Astrocyte (in vitro differentiated cells and primary cell): Measurements from ENCODE around the gene DGKQ. TPM values are rescaled to one million over a fixed set of nuclear protein-coding genes. Genes with fewer than 3 reads are reported as not detected.

ENCODE experiments used
- DNase-seq: peaks from one replicate; pipeline ENCODE4 v3.0.0-alpha.2; 2010; ENCODE audit warnings: low read depth
- FAIRE-seq: peaks from 2 replicates; lab custom pipeline; 2011; peaks lifted over from hg19 to GRCh38; lab: Jason Lieb, UNC
- H2AFZ ChIP-seq: 2 replicates; pipeline ENCODE4 v1.6.0; 2012; ENCODE audit warnings: low read depth, low read length, inconsistent platforms
- H3K27ac ChIP-seq: 2 replicates; pipeline ENCODE4 v1.5.1; 2011; ENCODE audit warnings: low read depth, low read length, inconsistent platforms
- H3K27me3 ChIP-seq: 2 replicates; pipeline ENCODE4 v1.6.0; 2011; ENCODE audit warnings: low read length, inconsistent platforms; ENCODE audit not compliant: insufficient read depth
- H3K36me3 ChIP-seq: 2 replicates; pipeline ENCODE4 v1.5.1; 2011; ENCODE audit warnings: low read length, inconsistent platforms; ENCODE audit not compliant: insufficient read depth
- H3K4me1 ChIP-seq: 2 replicates; pipeline ENCODE4 v1.5.1; 2011; ENCODE audit warnings: low read length, inconsistent platforms; ENCODE audit not compliant: insufficient read depth
- H3K4me2 ChIP-seq: 2 replicates; pipeline ENCODE4 v1.6.0; 2012; ENCODE audit warnings: low read length, inconsistent platforms
- H3K4me3 ChIP-seq: 2 replicates; pipeline ENCODE4 v1.5.1; 2011; ENCODE audit warnings: low read depth, mild to moderate bottlenecking, low read length, inconsistent platforms; ENCODE audit not compliant: insufficient read depth
- H3K79me2 ChIP-seq: 2 replicates; pipeline ENCODE4 v1.6.0; 2012; ENCODE audit warnings: mild to moderate bottlenecking, low read length, inconsistent platforms; ENCODE audit not compliant: insufficient read depth
- H3K9ac ChIP-seq: 2 replicates; pipeline ENCODE4 v1.6.0; 2012; ENCODE audit warnings: mild to moderate bottlenecking, low read length, inconsistent platforms
- H3K9me3 ChIP-seq: 2 replicates; pipeline ENCODE4 v1.5.1; 2012; ENCODE audit warnings: low read depth, mild to moderate bottlenecking, low read length, inconsistent platforms; ENCODE audit not compliant: insufficient read depth
- H4K20me1 ChIP-seq: 2 replicates; pipeline ENCODE4 v1.6.0; 2012; ENCODE audit warnings: low read length, inconsistent platforms; ENCODE audit not compliant: insufficient read depth
- H3K27ac Mint-ChIP-seq: one replicate; pipeline ENCODE4 v1.8.0; 2021; ENCODE audit warnings: mild to moderate bottlenecking, mixed read lengths; ENCODE audit not compliant: unreplicated experiment
- H3K27me3 Mint-ChIP-seq: one replicate; pipeline ENCODE4 v1.8.0; 2021; ENCODE audit warnings: low read depth, mixed read lengths; ENCODE audit not compliant: unreplicated experiment
- H3K36me3 Mint-ChIP-seq: one replicate; pipeline ENCODE4 v1.8.0; 2021; ENCODE audit warnings: low read depth, mixed read lengths; ENCODE audit not compliant: unreplicated experiment
- H3K4me1 Mint-ChIP-seq: one replicate; pipeline ENCODE4 v1.8.0; 2021; ENCODE audit warnings: low read depth, mixed read lengths; ENCODE audit not compliant: unreplicated experiment
- H3K4me3 Mint-ChIP-seq: one replicate; pipeline ENCODE4 v1.8.0; 2021; ENCODE audit warnings: mild to moderate bottlenecking, moderate library complexity, mixed read lengths; ENCODE audit not compliant: unreplicated experiment
- H3K9me3 Mint-ChIP-seq: one replicate; pipeline ENCODE4 v1.8.0; 2021; ENCODE audit warnings: mild to moderate bottlenecking, mixed read lengths; ENCODE audit not compliant: unreplicated experiment
- EZH2 ChIP-seq: IDR thresholded peaks from 2 replicates; pipeline ENCODE4 v1.6.1; 2012; ENCODE audit warnings: mild to moderate bottlenecking, low read length, inconsistent platforms; ENCODE audit not compliant: insufficient read depth
- total RNA-seq: library from RNA; stranded (reverse); gene quantifications from 2 replicates; pipeline ENCODE4 v1.2.1, GENCODE V29; 2021
- TF ChIP-seq, protein P1 (sequence below): IDR thresholded peaks from 2 replicates; pipeline ENCODE4 v1.5.1; 2011; ENCODE audit warnings: low read depth, mild to moderate bottlenecking, inconsistent platforms, low read length, moderate library complexity; ENCODE audit not compliant: insufficient read depth

The DGKQ gene
- total RNA-seq, 1 donor from 2014 or later = 19.0 TPM

DNA sequence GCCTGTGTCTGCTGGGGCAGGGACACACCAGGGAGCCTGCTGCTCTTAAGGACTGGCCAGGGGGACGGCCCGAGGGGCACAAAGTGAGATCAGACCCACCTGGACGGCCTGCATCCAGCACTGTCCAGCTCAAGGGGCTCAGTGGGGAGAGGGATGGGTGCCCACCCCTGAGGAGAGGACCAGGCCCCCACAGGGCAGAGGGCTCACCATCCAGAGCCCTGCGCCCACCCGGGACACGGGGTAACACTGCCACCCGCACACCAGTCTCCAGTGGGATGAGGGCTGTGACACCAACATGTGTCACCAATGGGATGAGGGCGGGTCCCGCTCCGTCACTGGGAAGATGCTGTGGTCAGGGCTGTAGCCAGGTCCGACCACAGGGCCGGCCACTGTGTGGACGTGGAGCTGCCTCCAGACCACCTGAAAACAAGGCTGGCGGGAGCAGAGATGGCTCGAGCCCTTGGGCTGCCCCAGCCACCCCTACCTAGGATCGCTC is 13.2 kb downstream of the DGKQ start:
- Histone ChIP-seq H3K4me1 (no peaks in the 10 kb centered on the region), H3K36me3 (no peaks in the 10 kb centered on the region), H3K9me3 (no peaks in the 10 kb centered on the region), H3K27ac (no peak overlapping the region), H3K4me2 (no peak overlapping the region), H3K4me3 (no peak overlapping the region), H2AFZ (no peak overlapping the region), H3K79me2 (no peaks in the 10 kb centered on the region), H4K20me1 (no peaks in the 10 kb centered on the region), H3K9ac (no peak overlapping the region), H3K27me3 (no peaks in the 10 kb centered on the region)
- Mint-ChIP-seq H3K4me1 (no peaks in the 10 kb centered on the region), H3K36me3 (peaks cover 2% of the 10 kb centered on the region), H3K27me3 (no peaks in the 10 kb centered on the region), H3K4me3 (no peak overlapping the region), H3K9me3 (no peaks in the 10 kb centered on the region), H3K27ac (no peak overlapping the region)
- no peak for FAIRE-seq
- no peak for DNase-seq
- TF ChIP-seq, protein P1, sequence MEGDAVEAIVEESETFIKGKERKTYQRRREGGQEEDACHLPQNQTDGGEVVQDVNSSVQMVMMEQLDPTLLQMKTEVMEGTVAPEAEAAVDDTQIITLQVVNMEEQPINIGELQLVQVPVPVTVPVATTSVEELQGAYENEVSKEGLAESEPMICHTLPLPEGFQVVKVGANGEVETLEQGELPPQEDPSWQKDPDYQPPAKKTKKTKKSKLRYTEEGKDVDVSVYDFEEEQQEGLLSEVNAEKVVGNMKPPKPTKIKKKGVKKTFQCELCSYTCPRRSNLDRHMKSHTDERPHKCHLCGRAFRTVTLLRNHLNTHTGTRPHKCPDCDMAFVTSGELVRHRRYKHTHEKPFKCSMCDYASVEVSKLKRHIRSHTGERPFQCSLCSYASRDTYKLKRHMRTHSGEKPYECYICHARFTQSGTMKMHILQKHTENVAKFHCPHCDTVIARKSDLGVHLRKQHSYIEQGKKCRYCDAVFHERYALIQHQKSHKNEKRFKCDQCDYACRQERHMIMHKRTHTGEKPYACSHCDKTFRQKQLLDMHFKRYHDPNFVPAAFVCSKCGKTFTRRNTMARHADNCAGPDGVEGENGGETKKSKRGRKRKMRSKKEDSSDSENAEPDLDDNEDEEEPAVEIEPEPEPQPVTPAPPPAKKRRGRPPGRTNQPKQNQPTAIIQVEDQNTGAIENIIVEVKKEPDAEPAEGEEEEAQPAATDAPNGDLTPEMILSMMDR = no peak
- TF ChIP-seq EZH2 = no peak

DNA sequence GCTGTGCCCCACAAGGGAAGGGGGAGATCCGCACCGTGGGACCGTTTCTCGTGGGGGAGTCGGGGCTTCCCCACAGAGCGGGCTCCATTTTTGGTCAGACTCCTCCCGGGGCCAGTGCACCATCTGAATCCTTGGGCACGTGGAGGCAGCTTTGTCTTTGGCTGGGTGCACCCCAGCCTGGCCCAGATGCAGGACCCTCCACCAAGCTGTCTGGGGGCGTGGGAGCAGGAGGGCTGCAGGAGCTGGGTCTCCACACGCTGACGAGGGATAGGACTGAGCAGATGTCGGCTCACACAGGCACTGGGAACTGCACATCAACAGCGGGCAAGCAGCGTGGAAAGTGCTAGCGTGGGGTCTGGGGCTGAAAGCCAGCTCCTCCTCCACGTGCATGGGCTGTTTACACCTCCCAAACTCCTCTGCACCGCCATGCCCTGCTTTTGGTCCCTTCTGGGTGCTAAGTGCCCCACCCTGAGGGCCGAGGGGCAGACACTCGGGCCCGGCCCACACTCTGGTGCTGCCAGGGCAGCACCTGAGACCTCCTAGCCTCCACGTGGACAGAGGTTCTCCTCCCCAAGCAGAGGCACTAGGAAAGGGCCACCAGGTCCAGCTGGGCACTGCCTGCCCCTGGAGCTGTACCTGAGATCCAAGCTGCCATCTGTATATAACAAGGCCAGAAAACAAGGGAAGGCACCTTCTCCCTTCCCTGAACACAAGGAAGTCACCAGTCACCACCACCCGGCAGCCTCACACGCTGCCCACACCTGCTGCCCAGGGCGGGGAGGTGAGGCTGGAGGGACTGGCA is 13.8 kb downstream of the DGKQ start:
- Histone ChIP-seq H2AFZ (no peak overlapping the region), H3K9me3 (no peaks in the 10 kb centered on the region), H3K4me3 (no peak overlapping the region), H3K27ac (no peak overlapping the region), H3K9ac (no peak overlapping the region), H3K4me1 (no peaks in the 10 kb centered on the region), H3K79me2 (no peaks in the 10 kb centered on the region), H4K20me1 (no peaks in the 10 kb centered on the region), H3K4me2 (no peak overlapping the region), H3K36me3 (no peaks in the 10 kb centered on the region), H3K27me3 (no peaks in the 10 kb centered on the region)
- H3K4me1 Mint-ChIP-seq = no peaks in the 10 kb centered on the region
- no peaks in the 10 kb centered on the region for H3K27me3 Mint-ChIP-seq
- no peak overlapping the region for H3K4me3 Mint-ChIP-seq
- no peak for FAIRE-seq
- no peak overlapping the region for H3K27ac Mint-ChIP-seq
- DNase-seq = no peak
- no peaks in the 10 kb centered on the region for H3K9me3 Mint-ChIP-seq
- peaks cover 4% of the 10 kb centered on the region for H3K36me3 Mint-ChIP-seq
- TF ChIP-seq, protein P1 = no peak
- TF ChIP-seq EZH2 = no peak
